ENCODE measurements around the gene ADARB2.

DNA sequence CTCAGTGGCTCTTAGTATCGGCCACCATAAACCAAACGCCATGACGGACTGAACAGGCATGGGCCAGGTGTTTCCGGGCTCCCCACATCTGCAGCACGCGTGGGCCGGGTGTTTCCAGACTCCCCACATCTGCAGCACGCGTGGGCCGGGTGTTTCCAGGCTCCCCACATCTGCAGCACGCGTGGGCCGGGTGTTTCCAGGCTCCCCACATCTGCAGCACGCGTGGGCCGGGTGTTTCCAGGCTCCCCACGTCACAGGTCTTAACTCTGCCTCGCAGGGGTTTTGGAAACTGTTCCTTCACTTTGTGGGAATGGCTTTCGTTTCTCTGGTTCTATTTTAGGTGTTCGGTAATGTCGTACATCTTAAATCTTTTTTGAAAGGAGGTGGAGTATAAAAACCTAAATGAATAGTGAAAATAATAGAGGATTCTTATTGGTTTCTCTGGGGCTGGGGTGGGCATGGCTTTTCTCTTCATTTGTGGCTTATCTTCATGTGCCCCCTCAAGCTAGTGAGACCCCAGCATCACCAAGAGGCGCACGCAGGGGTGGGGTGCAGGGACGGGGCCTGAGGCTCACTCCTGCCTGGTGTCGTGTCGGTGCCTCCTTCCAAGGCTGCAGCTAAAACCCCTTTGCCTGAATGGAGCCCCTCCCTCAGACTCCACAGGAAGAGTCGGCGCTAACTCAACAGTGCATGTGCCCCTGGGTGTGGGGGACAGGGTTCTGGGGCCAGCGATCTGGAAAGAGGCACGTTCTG lies 554.9 kb downstream of the ADARB2 start:
- TF ChIP-seq GABPA (IDR thresholded peaks at IDR 0.05; ENCODE audit: low read depth) = no peak
- TF ChIP-seq, protein P1, sequence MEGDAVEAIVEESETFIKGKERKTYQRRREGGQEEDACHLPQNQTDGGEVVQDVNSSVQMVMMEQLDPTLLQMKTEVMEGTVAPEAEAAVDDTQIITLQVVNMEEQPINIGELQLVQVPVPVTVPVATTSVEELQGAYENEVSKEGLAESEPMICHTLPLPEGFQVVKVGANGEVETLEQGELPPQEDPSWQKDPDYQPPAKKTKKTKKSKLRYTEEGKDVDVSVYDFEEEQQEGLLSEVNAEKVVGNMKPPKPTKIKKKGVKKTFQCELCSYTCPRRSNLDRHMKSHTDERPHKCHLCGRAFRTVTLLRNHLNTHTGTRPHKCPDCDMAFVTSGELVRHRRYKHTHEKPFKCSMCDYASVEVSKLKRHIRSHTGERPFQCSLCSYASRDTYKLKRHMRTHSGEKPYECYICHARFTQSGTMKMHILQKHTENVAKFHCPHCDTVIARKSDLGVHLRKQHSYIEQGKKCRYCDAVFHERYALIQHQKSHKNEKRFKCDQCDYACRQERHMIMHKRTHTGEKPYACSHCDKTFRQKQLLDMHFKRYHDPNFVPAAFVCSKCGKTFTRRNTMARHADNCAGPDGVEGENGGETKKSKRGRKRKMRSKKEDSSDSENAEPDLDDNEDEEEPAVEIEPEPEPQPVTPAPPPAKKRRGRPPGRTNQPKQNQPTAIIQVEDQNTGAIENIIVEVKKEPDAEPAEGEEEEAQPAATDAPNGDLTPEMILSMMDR (IDR thresholded peaks at IDR 0.05; ENCODE audit: insufficient read depth, low read length) = no peak
- TF ChIP-seq REST (IDR thresholded peaks at IDR 0.05; ENCODE audit: insufficient replicate concordance, low read depth) = no peak
- no peak for TF ChIP-seq POLR2AphosphoS5 (IDR thresholded peaks at IDR 0.05; ENCODE audit: low read depth)
- TF ChIP-seq SPI1 (IDR thresholded peaks at IDR 0.05; ENCODE audit: borderline replicate concordance, low read depth) = no peak

Data from HL-60 (cell line).